GM18508 (cell line): Measurements from ENCODE around the gene IRGQ.

Experiments used
- ATAC-seq: cut with Tn5 transposase; IDR thresholded peaks from one replicate; pipeline ENCODE4 v1.9.1; 2021; ENCODE audit warnings: moderate number of reproducible peaks; ENCODE audit not compliant: insufficient read depth, unreplicated experiment

The IRGQ gene

GRCh38 chr19:43575156-43575950, 20.6 kb downstream of the IRGQ start, which contains the start of the genes PINLYP and XRCC1:
PINLYP (plus strand) TSS chr19:43575801; CDS start chr19:43577192, 1,391 bp downstream.
XRCC1 (minus strand) TSS chr19:43575527; CDS start chr19:43575458, 69 bp downstream.
- ATAC-seq, result peak; percentile 72

GRCh38 chr19:43574424-43575155, 21.3 kb downstream of the IRGQ start:
- no peak for ATAC-seq

- ATAC-seq, result no peak
Measured at GRCh38 chr19:43572171-43572588, 23.8 kb downstream of the IRGQ start.

GRCh38 chr19:43570174-43570791, 25.7 kb downstream of the IRGQ start:
- ATAC-seq, result no peak

- no peak for ATAC-seq
Measured at GRCh38 chr19:43569657-43570056, 26.3 kb downstream of the IRGQ start.

- no peak for ATAC-seq
Measured at GRCh38 chr19:43564800-43565199, 31.1 kb downstream of the IRGQ start.

- no peak for ATAC-seq
Measured at GRCh38 chr19:43563816-43564457, 32.0 kb downstream of the IRGQ start.

GRCh38 chr19:43562698-43563241, 33.2 kb downstream of the IRGQ start:
- no peak for ATAC-seq

GRCh38 chr19:43562226-43562697, 33.7 kb downstream of the IRGQ start:
- no peak for ATAC-seq

GRCh38 chr19:43561139-43561970, 34.6 kb downstream of the IRGQ start:
- ATAC-seq, result no peak

GRCh38 chr19:43560687-43561086, 35.2 kb downstream of the IRGQ start:
- no peak for ATAC-seq

- no peak for ATAC-seq
Measured at GRCh38 chr19:43555185-43555770, 40.7 kb downstream of the IRGQ start.

GRCh38 chr19:43554317-43554895, 41.5 kb downstream of the IRGQ start:
- no peak for ATAC-seq

GRCh38 chr19:43553656-43554055, 42.3 kb downstream of the IRGQ start:
- ATAC-seq, result no peak

- no peak for ATAC-seq
Measured at GRCh38 chr19:43552616-43553015, 43.3 kb downstream of the IRGQ start.

GRCh38 chr19:43552198-43552450, 43.8 kb downstream of the IRGQ start:
- ATAC-seq, result no peak

GRCh38 chr19:43551399-43552197, 44.3 kb downstream of the IRGQ start:
- ATAC-seq, result no peak

GRCh38 chr19:43548706-43549105, 47.2 kb downstream of the IRGQ start:
- ATAC-seq, result no peak
